GM19238 (cell line): ENCODE data around the gene COL4A2.

Experiments used
- DNase-seq: peaks from one replicate; pipeline ENCODE4 v3.0.0; 2011; ENCODE audit warnings: low spot score; ENCODE audit not compliant: insufficient read length

COL4A2 gene

GRCh38 chr13:110339975-110340550 is 33.0 kb downstream of the COL4A2 start:
- DNase-seq, result no peak

DNA sequence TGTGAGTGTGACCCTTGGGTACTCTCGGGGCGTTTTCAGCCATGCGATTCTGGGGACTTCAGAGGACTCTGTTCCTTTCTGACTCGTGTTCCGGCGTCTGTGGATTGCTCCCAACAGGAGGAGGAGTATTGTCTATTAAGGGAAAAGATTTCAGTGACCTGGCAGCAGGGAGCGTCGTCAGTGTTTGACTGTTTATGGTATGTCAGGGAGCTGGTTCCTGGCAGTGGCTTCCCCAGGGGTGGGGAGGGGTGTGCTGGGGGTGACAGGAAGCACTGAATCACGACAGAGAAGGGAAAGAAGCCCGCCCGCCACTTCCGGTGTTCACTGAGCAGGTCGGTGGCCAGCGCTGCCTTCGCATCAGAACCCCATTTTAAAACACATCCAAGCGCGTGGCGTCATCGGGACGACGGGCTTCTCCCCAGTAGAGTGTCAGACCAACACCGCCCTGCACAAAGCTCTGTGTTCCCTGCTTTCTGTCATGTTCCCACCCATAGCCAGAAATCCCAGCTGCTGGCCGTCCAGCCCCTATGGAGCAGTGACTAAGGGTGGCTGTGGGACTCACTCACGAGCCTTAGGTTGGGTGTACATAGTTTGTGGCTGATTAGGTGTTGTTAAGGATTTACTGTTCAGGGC is 33.8 kb downstream of the COL4A2 start:
- DNase-seq, result peak; percentile 32

GRCh38 chr13:110341445-110342244 is 34.6 kb downstream of the COL4A2 start:
- DNase-seq, result no peak

DNA sequence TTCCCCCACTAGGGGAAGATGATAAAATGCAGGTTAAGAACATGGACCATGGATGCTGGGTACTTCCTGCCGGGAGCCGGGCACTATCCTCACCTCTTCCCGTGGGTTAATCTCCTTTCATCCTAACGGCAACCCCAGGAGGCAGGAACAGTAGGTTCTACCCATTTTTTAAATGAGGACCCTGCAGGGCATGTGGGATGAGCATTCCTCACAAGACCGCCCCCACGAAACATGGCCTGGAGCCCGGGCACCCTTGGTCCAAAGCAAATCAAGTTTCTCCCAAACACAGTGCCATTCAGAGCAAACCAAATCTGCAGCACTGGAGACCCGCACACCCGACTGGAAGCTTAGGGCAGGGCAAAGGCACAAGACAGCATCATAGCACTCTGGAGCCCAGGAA is 35.4 kb downstream of the COL4A2 start:
- DNase-seq, result no peak

DNA sequence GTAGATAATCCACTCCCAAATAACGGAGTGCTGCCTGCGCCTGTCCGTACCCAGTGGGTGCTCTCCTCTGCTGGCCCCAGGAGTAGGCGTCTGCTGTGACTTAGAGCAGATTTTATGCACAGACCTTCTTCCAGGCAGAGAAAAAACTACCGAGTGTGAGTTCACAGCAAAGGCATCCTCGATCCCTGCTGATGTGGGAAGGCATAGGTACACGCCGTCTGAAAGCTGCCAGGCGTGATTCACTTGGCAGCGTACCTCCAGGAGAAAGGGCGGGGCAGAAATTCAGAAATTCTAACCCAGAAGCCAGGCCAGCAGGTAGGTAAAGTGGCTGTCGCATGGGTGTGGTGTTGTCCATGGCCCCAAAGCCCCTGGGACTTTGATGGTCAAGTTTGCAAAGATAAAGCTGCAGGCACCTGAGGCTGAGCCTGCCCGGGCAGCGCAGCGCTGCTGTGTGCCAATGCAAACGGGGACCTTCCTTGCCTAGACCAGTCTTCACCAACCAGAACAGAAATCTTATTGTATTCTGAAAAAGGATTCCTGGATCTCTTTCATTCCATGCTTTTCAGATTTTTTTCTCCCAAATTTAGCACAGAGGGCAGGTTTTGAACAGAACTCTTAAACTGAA is 36.3 kb downstream of the COL4A2 start:
- DNase-seq, result no peak

DNA sequence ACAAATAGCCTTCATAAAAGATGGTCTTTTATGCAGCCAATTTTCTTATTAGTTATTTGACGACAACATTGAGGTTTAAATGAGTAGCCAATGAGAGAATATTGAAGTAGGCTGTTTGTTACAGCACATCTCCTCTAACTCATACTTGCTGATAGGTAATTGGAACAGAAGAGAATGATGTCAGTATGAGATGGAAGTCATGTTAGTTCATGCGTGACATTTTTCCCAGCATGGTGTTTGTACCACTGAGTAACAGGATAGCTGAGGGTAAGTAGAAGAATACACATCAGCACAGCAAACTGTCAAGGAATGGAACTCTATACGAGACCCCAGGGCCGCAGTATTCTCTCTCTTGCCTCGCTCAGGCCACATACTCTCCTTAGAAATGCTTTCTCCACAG is 37.2 kb downstream of the COL4A2 start:
- DNase-seq, result no peak

DNA sequence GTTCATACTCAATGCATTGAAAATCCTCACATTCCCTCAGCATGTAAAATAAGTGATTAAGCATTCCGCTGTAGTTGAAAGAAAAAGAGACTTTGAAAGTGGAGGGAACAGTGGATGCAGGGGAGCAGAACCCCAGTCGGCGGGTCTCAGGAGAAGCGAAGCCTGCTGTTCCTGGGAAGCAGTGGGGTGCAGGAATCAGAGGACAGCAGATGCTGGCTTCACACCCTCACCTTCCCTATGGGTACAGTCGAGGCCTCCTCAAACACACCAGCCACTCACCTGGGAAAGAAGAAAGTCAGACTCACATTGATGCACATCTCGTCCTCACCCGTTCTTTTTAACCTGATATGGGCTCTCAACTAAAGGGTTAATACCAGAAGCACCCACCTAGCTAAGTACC is 38.2 kb downstream of the COL4A2 start:
- DNase-seq, result no peak

GRCh38 chr13:110345701-110346100 is 38.6 kb downstream of the COL4A2 start:
- no peak for DNase-seq

- DNase-seq, result no peak
Observed at GRCh38 chr13:110346661-110347067, 39.6 kb downstream of the COL4A2 start.

DNA sequence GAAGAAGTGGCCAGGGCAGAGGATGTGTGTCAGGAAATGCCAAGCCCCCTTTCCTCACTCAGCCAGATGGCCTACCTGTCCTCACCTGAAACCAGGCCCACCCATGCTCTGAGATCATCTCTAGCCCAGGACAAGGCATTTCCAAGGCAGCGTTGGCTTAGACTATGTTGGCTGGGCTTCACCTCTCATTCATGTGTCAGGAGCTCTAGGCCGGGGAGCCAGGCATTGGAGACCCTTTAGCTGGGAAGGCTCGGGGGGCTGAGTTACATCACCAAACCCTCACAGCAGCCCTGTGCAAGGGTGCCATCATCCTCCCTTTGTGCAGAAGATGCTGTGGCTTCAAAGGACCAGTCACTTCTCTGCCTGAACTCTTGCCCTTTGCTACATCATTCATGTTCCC is 40.0 kb downstream of the COL4A2 start:
- no peak for DNase-seq

DNA sequence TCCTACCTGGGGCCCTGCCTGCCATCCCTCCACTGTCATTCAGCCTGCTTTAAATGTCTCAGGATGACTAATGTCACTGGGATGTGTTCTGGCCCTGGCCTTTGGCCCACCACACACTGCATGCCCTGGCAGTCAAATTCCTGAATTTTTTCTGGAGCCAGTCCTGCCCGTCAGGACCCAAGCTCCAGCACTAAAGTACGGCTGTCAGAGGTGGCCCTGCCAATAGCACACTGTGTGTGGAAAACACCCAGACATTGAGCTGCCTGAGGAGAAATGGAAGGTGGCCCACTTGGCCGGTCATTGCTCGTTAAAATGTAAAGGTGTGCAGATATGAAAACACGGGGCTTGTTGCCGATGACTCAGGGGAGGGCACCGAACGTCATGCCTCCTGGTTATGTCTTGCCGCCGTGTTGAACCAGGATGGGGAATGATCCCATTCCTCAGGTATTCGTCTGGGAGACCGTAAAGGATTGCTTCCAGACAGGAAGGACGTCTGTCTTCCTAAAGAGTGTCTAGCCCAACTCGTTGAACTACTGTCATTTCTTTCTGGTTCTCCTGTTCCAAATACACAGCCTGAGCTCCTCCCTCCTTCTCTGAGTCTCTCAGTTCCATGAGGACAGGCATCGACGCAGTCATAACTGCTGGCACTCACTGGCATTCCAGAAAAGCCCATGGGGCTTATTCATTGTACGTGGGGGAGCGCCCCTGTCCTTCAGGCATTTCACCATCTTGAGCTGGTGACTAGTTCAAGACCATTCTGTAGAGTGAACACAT is 40.6 kb downstream of the COL4A2 start:
- no peak for DNase-seq

DNA sequence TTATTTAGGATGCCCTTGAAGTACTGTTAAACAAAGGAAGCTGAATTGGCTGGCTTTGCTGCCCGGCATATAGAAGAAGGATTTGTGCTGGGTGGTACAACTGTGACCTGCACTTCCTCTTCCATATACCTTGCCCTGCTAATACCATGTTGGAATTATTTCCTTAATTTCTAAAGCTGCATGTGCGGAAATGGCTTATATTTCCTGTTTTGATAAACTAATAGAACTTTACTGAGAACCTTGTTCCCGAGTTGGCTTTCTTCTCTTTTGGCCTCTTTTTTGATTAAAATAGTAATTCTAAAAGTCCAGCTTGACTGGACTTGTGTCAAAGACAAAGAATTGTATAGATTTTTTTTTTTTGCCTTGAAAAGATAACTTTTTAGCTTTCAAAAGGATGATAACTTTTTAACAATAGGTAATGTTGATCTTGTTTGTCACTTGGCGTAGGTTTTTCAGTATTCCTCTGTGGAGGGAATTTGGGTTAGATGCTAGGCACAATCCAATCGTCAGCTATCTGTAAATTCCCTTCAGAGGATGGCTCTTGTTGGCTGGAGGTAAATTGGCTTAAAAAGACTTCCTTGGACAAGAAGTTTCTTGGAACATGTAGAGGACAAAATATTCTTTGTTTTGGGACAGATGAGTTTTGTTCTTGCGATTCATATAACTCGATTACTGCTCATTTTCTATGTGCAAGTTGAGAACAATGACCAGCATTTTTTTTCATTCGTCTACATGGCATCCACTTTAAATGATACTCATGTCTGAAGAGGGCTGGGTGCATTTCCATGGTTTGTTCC is 41.4 kb downstream of the COL4A2 start:
- no peak for DNase-seq

- no peak for DNase-seq
Observed at GRCh38 chr13:110349239-110349638, 42.2 kb downstream of the COL4A2 start.

GRCh38 chr13:110350049-110350448 is 43.0 kb downstream of the COL4A2 start:
- no peak for DNase-seq

DNA sequence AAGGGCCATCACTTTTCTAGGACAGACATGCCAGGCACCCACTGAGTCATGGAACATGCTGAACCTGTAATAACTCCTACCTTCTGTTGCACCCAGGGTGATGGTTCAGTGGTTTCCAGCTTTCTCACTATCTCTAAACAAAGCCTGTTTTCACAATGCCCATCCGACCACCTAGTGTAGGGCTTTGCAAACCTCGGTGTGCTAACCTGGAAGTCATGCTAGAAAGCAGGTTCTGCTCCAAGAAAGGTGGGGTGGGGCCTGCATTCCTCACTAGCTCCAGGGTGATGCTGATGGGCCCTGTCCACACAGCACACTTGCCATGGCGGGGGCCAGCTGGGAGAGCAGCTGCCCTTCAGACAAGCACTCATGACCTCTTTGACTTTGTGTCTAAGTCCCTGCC is 43.4 kb downstream of the COL4A2 start:
- no peak for DNase-seq

GRCh38 chr13:110351636-110352420 is 44.7 kb downstream of the COL4A2 start:
- no peak for DNase-seq

GRCh38 chr13:110352735-110353134 is 45.7 kb downstream of the COL4A2 start:
- no peak for DNase-seq

- DNase-seq, result no peak
Observed at GRCh38 chr13:110353339-110353977, 46.4 kb downstream of the COL4A2 start.

- DNase-seq, result no peak
Observed at GRCh38 chr13:110354123-110354627, 47.1 kb downstream of the COL4A2 start.
